ENCODE measurements around the gene FOXN3. TPM values are rescaled to one million over a fixed set of nuclear protein-coding genes. Genes with fewer than 3 reads are reported as not detected.

FOXN3 gene
- total RNA-seq, 6 experiments from 2014 or later: 41.5 to 74.2 (median 55.8) TPM

DNA sequence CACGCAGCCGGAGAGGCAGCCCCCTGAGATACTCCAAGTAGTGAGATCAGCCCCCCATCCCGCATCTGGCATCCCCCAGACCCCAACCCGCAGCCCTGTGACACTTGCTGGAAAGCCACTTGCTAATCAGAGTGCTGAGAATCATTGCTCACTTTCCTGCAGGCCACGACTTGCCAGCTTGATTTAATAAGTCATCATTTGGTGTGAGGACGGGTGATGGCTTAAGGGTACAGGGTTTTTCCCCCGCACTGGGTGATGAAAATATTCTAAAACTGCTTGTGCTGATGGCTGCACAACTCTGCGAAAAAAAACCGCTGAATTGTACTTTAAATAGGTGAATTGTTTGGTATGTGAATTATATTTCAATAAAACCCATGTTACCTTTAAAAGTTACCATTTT lies 171.2 kb downstream of the FOXN3 start:
- no peak overlapping the region for H3K27ac ChIP-seq
- H3K36me3 ChIP-seq: no peaks in the 10 kb centered on the region
- H3K27me3 ChIP-seq: no peaks in the 10 kb centered on the region
- 92% methylated on average over 9 of the region's 9 CpGs for WGBS (ENCODE audit: insufficient coverage, low coverage, low lambda C conversion rate, missing lambda C conversion rate)
- H3K4me1 ChIP-seq: peaks cover 0 to 6% (median 2%) of the 10 kb centered on the region in 4 donors
- ATAC-seq (no peak), DNase-seq (no peak)
- intact Hi-C loops (cut with DNase I): no loop called here
- H3K4me3 ChIP-seq: no peak overlapping the region
- TF ChIP-seq POLR2A (IDR thresholded peaks at IDR 0.05): no peak
- TF ChIP-seq, protein P1, sequence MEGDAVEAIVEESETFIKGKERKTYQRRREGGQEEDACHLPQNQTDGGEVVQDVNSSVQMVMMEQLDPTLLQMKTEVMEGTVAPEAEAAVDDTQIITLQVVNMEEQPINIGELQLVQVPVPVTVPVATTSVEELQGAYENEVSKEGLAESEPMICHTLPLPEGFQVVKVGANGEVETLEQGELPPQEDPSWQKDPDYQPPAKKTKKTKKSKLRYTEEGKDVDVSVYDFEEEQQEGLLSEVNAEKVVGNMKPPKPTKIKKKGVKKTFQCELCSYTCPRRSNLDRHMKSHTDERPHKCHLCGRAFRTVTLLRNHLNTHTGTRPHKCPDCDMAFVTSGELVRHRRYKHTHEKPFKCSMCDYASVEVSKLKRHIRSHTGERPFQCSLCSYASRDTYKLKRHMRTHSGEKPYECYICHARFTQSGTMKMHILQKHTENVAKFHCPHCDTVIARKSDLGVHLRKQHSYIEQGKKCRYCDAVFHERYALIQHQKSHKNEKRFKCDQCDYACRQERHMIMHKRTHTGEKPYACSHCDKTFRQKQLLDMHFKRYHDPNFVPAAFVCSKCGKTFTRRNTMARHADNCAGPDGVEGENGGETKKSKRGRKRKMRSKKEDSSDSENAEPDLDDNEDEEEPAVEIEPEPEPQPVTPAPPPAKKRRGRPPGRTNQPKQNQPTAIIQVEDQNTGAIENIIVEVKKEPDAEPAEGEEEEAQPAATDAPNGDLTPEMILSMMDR (IDR thresholded peaks at IDR 0.05): no peak
- no peaks in the 10 kb centered on the region for H3K9me3 ChIP-seq

DNA sequence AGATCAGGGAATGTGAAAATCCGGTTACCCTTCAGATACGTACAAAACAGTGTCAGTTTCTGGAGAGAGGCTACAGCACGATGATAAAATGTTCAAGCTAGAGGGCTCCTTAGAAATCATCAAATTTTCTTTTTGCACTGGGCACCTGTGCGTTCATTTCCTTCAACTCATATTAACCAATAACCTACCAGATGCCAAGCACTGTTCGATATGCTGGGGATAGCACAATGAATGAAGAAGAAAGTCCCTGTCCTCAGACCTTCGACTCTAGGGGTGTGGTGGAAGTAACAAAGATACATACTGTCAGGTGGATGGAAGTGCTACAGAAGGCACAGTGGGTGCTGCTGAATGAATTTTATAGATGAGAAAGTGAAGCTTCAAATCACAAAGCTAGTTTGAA lies 172.3 kb downstream of the FOXN3 start:
- Histone ChIP-seq H3K27ac (no peak overlapping the region), H3K9me3 (no peaks in the 10 kb centered on the region), H3K4me3 (no peak overlapping the region), H3K36me3 (no peaks in the 10 kb centered on the region), H3K4me1 (peaks cover 0 to 6% (median 2%) of the 10 kb centered on the region in 4 donors), H3K27me3 (no peaks in the 10 kb centered on the region)
- ATAC-seq (no peak), DNase-seq (no peak)
- 79% methylated on average over 6 of the region's 6 CpGs for WGBS (ENCODE audit: insufficient coverage, low coverage, low lambda C conversion rate, missing lambda C conversion rate)
- TF ChIP-seq, protein P1 (IDR thresholded peaks at IDR 0.05): no peak
- TF ChIP-seq POLR2A (IDR thresholded peaks at IDR 0.05): no peak
- intact Hi-C loops (cut with DNase I): no loop called here

DNA sequence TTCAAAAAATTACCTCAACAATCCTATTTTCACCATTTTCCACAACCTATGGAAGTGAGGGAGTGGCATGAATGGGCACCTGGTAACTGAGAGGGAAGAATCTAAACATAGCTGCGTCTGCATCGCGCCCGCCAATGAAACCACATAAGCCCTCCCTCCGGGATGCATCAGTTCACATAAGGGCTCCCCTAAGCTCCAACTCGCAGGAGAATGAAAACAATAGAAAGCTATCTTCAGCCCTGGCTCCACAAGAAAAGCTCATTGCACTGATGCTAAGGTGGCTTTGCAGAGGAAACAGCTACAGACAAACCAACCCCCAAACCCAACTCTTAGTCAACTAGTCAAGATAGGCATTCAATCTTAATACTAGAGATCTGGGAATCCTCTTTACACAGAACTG lies 173.3 kb downstream of the FOXN3 start:
- no peaks in the 10 kb centered on the region for H3K9me3 ChIP-seq
- ATAC-seq (no peak), DNase-seq (no peak)
- H3K27ac ChIP-seq: no peak overlapping the region
- no peaks in the 10 kb centered on the region for H3K36me3 ChIP-seq
- intact Hi-C loops (cut with DNase I): no loop called here
- no peaks in the 10 kb centered on the region for H3K27me3 ChIP-seq
- H3K4me1 ChIP-seq: peaks cover 0 to 6% (median 2%) of the 10 kb centered on the region in 4 donors
- WGBS (ENCODE audit: insufficient coverage, low coverage, low lambda C conversion rate, missing lambda C conversion rate): 100% methylated on average over 5 of the region's 6 CpGs
- no peak overlapping the region for H3K4me3 ChIP-seq
- no peak for TF ChIP-seq POLR2A (IDR thresholded peaks at IDR 0.05)

DNA sequence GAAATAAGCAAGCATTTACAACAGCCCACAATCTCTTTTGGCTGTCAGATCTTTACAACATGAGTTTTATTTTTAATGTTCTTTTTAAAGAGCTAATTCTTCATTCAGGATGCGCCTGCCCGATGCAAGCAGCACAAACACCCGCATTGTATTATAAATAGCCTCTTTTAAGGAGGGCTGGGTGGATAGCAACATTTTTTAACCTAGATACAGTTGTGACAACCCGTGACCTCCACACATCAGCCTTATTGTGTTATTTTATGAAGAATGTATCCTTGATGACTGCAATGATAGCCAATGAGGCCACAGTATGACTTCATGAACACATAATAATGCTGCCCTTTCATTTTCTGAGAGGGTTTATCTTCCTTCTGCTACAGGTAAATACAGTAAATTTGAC lies 173.7 kb downstream of the FOXN3 start:
- H3K4me3 ChIP-seq: no peak overlapping the region
- DNase-seq: no peak
- ATAC-seq: no peak

DNA sequence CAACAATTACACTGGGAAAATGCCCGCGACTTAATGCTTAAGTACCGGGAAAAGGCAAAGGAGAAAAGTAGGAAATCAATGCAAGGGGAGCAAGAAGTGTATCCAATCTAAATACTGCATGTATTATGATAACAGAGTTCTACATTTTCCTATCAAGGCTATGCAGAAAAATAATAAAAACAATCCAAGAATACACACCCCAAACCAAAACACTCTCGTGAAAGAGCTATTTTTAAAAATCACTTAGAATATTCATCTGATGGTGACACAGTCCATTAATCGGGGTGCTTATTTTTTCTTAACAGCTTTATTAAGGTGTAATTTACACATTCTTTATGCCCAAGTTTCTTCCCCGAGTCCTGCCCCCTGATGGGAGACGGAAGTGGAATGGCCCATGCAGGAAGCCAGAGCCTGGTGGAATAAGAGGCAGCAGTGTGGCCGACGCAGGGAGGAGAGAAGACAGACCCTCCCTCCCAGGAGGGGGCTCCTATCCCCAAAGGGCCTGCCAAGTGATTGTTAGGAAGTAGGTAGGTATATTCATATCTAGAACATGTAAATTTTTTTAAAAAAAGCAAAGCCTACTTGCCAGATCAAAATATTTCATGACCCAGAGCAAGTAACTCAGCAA lies 174.3 kb downstream of the FOXN3 start:
- TF ChIP-seq, protein P1 (IDR thresholded peaks at IDR 0.05): no peak
- TF ChIP-seq POLR2A (IDR thresholded peaks at IDR 0.05): no peak
- DNase-seq (no peak), ATAC-seq (no peak)
- Histone ChIP-seq H3K36me3 (no peaks in the 10 kb centered on the region), H3K9me3 (no peaks in the 10 kb centered on the region), H3K27me3 (no peaks in the 10 kb centered on the region), H3K4me1 (no peaks in the 10 kb centered on the region), H3K27ac (no peak overlapping the region), H3K4me3 (no peak overlapping the region)
- 77% methylated on average over 9 of the region's 9 CpGs for WGBS (ENCODE audit: insufficient coverage, low coverage, low lambda C conversion rate, missing lambda C conversion rate)
- intact Hi-C loops (cut with DNase I): no loop called here

More for the DNA sequence above, 173.7 kb downstream of the FOXN3 start:
- intact Hi-C loops (cut with DNase I): no loop called here
- no peaks in the 10 kb centered on the region for H3K36me3 ChIP-seq
- no peaks in the 10 kb centered on the region for H3K9me3 ChIP-seq
- 77% methylated on average over 4 of the region's 4 CpGs for WGBS (ENCODE audit: insufficient coverage, low coverage, low lambda C conversion rate, missing lambda C conversion rate)
- peaks cover 0 to 4% (median under 1%) of the 10 kb centered on the region in 4 donors for H3K4me1 ChIP-seq
- no peaks in the 10 kb centered on the region for H3K27me3 ChIP-seq
- TF ChIP-seq, protein P1 (IDR thresholded peaks at IDR 0.05): no peak
- TF ChIP-seq POLR2A (IDR thresholded peaks at IDR 0.05): no peak
- H3K27ac ChIP-seq: no peak overlapping the region
